IMR-90 (cell line): Measurements from ENCODE around the gene LMOD1. TPM values are rescaled to one million over a fixed set of nuclear protein-coding genes. Genes with fewer than 3 reads are reported as not detected.

ENCODE experiments used
- ATAC-seq: fragments of 200-7000 bp; cut with Tn5 transposase; 2 replicates; pipeline ENCODE4 v1.9.1; 2020; ENCODE audit warnings: low read depth, mild to moderate bottlenecking, moderate library complexity
- BruUV-seq: library from RNA; stranded (reverse); fragments of 400-500 nt; replicated peaks from 2 replicates; lab custom pipeline; 2021; lab: Mats Ljungman, UMichigan
- CTCF ChIA-PET: fragments of 300-600 bp; formaldehyde crosslinking; extraction: SDS; loops from one replicate; lab custom pipeline; 2021; ENCODE audit warnings: antibody characterized with exemption; lab: Yijun Ruan, JAX
- POLR2A ChIA-PET: fragments of 300-600 bp; sonication (Branson Sonifier 250); formaldehyde crosslinking; loops from one replicate; lab custom pipeline; 2022; ENCODE audit warnings: antibody characterized with exemption; ENCODE audit not compliant: unreplicated experiment; lab: Charles Lee
- DNase-seq: peaks from one replicate; pipeline ENCODE4 v3.0.0; 2013
- H2AFZ ChIP-seq: replicated peaks from 2 replicates; pipeline ENCODE3; 2013; ENCODE audit warnings: low read length, mild to moderate bottlenecking; ENCODE audit not compliant: poor library complexity
- H2AK5ac ChIP-seq: 2 replicates; pipeline ENCODE4 v1.6.1; 2013; ENCODE audit warnings: low read depth, low read length, inconsistent platforms
- H2AK9ac ChIP-seq: replicated peaks from 2 replicates; pipeline ENCODE3; 2013; ENCODE audit warnings: mild to moderate bottlenecking, low read depth, low read length, moderate library complexity; ENCODE audit not compliant: poor library complexity
- H2BK120ac ChIP-seq: 2 replicates; pipeline ENCODE4 v1.6.1; 2013; ENCODE audit warnings: low read depth, low read length, inconsistent platforms
- H2BK15ac ChIP-seq: 3 replicates; pipeline ENCODE4 v1.6.1; 2013; ENCODE audit warnings: low read depth, low read length, inconsistent platforms
- H2BK20ac ChIP-seq: 2 replicates; pipeline ENCODE4 v1.6.1; 2013; ENCODE audit warnings: low read depth, mild to moderate bottlenecking, inconsistent platforms, low read length, moderate library complexity
- H2BK5ac ChIP-seq: 2 replicates; pipeline ENCODE4 v1.6.1; 2013; ENCODE audit warnings: mild to moderate bottlenecking, low read depth, low read length, inconsistent platforms; ENCODE audit not compliant: poor library complexity, severe bottlenecking
- H3K14ac ChIP-seq: replicated peaks from 2 replicates; pipeline ENCODE4 v1.6.1; 2013; ENCODE audit warnings: low read depth, low read length, inconsistent platforms
- H3K18ac ChIP-seq: 2 replicates; pipeline ENCODE4 v1.6.1; 2013; ENCODE audit warnings: low read depth, low read length, control low read depth
- H3K23ac ChIP-seq: 2 replicates; pipeline ENCODE4 v1.6.1; 2013; ENCODE audit warnings: low read depth, low read length, inconsistent platforms
- H3K27ac ChIP-seq: 2 replicates; pipeline ENCODE4 v1.5.1; 2013; ENCODE audit warnings: mild to moderate bottlenecking, control low read depth, low read length; ENCODE audit not compliant: insufficient read depth
- H3K27me3 ChIP-seq: 2 replicates; pipeline ENCODE4 v1.6.1; 2013; ENCODE audit warnings: low read length; ENCODE audit not compliant: control insufficient read depth, insufficient read depth
- H3K36me3 ChIP-seq: 2 replicates; pipeline ENCODE4 v1.6.1; 2013; ENCODE audit warnings: low read length, mixed read lengths; ENCODE audit not compliant: control insufficient read depth, insufficient read depth
- H3K4ac ChIP-seq: 2 replicates; pipeline ENCODE4 v1.6.1; 2013; ENCODE audit warnings: low read depth, low read length, inconsistent platforms
- H3K4me1 ChIP-seq: 2 replicates; pipeline ENCODE4 v1.6.1; 2013; ENCODE audit warnings: low read length, mixed read lengths; ENCODE audit not compliant: control insufficient read depth, insufficient read depth
- H3K4me2 ChIP-seq: 2 replicates; pipeline ENCODE4 v1.6.1; 2013; ENCODE audit warnings: low read depth, mild to moderate bottlenecking, control low read depth, low read length, moderate library complexity
- H3K4me3 ChIP-seq: 2 replicates; pipeline ENCODE4 v1.5.1; 2013; ENCODE audit warnings: low read depth, mild to moderate bottlenecking, control low read depth, low read length, moderate library complexity; ENCODE audit not compliant: insufficient read depth
- H3K56ac ChIP-seq: 2 replicates; pipeline ENCODE4 v1.6.1; 2013; ENCODE audit warnings: low read length, inconsistent platforms; ENCODE audit not compliant: insufficient read depth; ENCODE audit errors: extremely low read depth
- H3K79me1 ChIP-seq, 2 experiments: 2 replicates each; pipeline ENCODE4 v1.6.1; 2013; ENCODE audit warnings: low read length in 2 of 2, inconsistent platforms in 1 of 2, low read depth in 1 of 2
- H3K9ac ChIP-seq: 2 replicates; pipeline ENCODE4 v1.6.1; 2013; ENCODE audit warnings: low read depth, low read length, control low read depth
- H3K9me1 ChIP-seq: 2 replicates; pipeline ENCODE4 v1.6.1; 2013; ENCODE audit warnings: low read length, inconsistent platforms; ENCODE audit not compliant: insufficient read depth
- H3K9me3 ChIP-seq: 2 replicates; pipeline ENCODE4 v1.6.1; 2013; ENCODE audit warnings: low read length; ENCODE audit not compliant: control insufficient read depth, insufficient read depth
- H4K20me1 ChIP-seq: 2 replicates; pipeline ENCODE4 v1.6.1; 2013; ENCODE audit warnings: low read length, inconsistent platforms; ENCODE audit not compliant: insufficient read depth
- H4K5ac ChIP-seq: 2 replicates; pipeline ENCODE4 v1.6.1; 2013; ENCODE audit warnings: mild to moderate bottlenecking, low read depth, low read length, control low read depth
- H4K8ac ChIP-seq, 2 experiments: 2 replicates each; pipeline ENCODE4 v1.6.1; 2013; ENCODE audit warnings: low read depth in 2 of 2, low read length in 2 of 2, control low read depth in 1 of 2, inconsistent platforms in 1 of 2
- H4K91ac ChIP-seq: 2 replicates; pipeline ENCODE4 v1.6.1; 2013; ENCODE audit warnings: low read depth, low read length, inconsistent platforms; ENCODE audit not compliant: insufficient read depth
- BHLHE40 ChIP-seq: fragments of 150-350 bp; IDR thresholded peaks from 2 replicates; pipeline ENCODE4 v1.6.1; 2016; ENCODE audit warnings: mild to moderate bottlenecking, low read depth, low read length
- CEBPB ChIP-seq: IDR thresholded peaks from 2 replicates; pipeline ENCODE4 v1.6.1; 2012; ENCODE audit warnings: low read depth, low read length, improper control_type of control experiment
- CHD1 ChIP-seq: IDR thresholded peaks from 2 replicates; pipeline ENCODE4 v1.6.1; 2012; ENCODE audit warnings: low read depth, low read length, improper control_type of control experiment
- MAZ ChIP-seq: IDR thresholded peaks from 2 replicates; pipeline ENCODE4 v1.6.1; 2012; ENCODE audit warnings: low read depth, mild to moderate bottlenecking, low read length, improper control_type of control experiment, moderate library complexity, borderline replicate concordance
- MXI1 ChIP-seq: IDR thresholded peaks from 2 replicates; pipeline ENCODE4 v1.6.1; 2012; ENCODE audit warnings: low read depth, mild to moderate bottlenecking, low read length, moderate library complexity, borderline replicate concordance
- POLR2A ChIP-seq: IDR thresholded peaks from 2 replicates; pipeline ENCODE4 v1.6.1; 2012; ENCODE audit warnings: mild to moderate bottlenecking, low read depth, low read length
- RAD21 ChIP-seq: IDR thresholded peaks from 2 replicates; pipeline ENCODE4 v1.6.1; 2012; ENCODE audit warnings: low read length, improper control_type of control experiment
- SMC3 ChIP-seq: fragments of 150-350 bp; IDR thresholded peaks from 2 replicates; pipeline ENCODE4 v1.6.1; 2016; ENCODE audit warnings: low read depth, mild to moderate bottlenecking, antibody characterized with exemption, low read length, moderate library complexity
- WGBS, 2 experiments: methylation state at CpG; one replicate each; pipeline versions ENCODE4 v1.1.5 to v1.1.7; 2013; ENCODE audit warnings: missing lambda C conversion rate in 2 of 2; ENCODE audit not compliant: insufficient read length in 1 of 2; ENCODE audit errors: extremely low coverage in 2 of 2; 5-methylcytosine and 5-hydroxymethylcytosine counted together
- dilution Hi-C: fragments of 300-500 bp; cut with HindIII; formaldehyde crosslinking; loops from one replicate; pipeline ENCODE4 v1.14.3; 2018; ENCODE audit warnings: low sequenced_read_pairs; ENCODE audit not compliant: unreplicated experiment
- in situ Hi-C: fragments of 300-500 bp; cut with MboI; formaldehyde crosslinking; loops from 3 replicates; pipeline ENCODE4 v1.14.3; 2019; ENCODE audit warnings: low sequenced_read_pairs, inconsistent platforms, mixed read lengths
- intact Hi-C: fragments of 100-400 bp; cut with micrococcal nuclease; formaldehyde crosslinking; loops from 2 replicates; pipeline ENCODE4 v1.10.0; 2022
- polyA plus RNA-seq, 3 experiments: library from polyadenylated mRNA; depleted of rRNA; stranded (reverse); fragments of >200 nt; gene quantifications; 2 replicates each; pipeline ENCODE4 v1.2.3, GENCODE V29; 2012; ENCODE audit warnings: low replicate concordance in 1 of 3
- total RNA-seq: library from RNA; depleted of rRNA; stranded (reverse); fragments of >200 nt; gene quantifications from 2 replicates; pipeline ENCODE4 v1.2.3, GENCODE V29; 2012
- TF ChIP-seq, protein P1 (sequence below): fragments of 150-350 bp; IDR thresholded peaks from 2 replicates; pipeline ENCODE4 v1.6.1; 2016; ENCODE audit warnings: low read depth, mild to moderate bottlenecking, low read length, moderate library complexity, borderline replicate concordance
- TF ChIP-seq, protein P2 (sequence below): fragments of 150-350 bp; IDR thresholded peaks from 2 replicates; pipeline ENCODE4 v1.6.1; 2017; ENCODE audit warnings: mild to moderate bottlenecking, antibody characterized with exemption, low read length, low read depth

The LMOD1 gene
- total and polyA plus RNA-seq, 2 of the 4 experiments (the other 2 are of a cell fraction): 51.7 to 53.2 TPM

DNA sequence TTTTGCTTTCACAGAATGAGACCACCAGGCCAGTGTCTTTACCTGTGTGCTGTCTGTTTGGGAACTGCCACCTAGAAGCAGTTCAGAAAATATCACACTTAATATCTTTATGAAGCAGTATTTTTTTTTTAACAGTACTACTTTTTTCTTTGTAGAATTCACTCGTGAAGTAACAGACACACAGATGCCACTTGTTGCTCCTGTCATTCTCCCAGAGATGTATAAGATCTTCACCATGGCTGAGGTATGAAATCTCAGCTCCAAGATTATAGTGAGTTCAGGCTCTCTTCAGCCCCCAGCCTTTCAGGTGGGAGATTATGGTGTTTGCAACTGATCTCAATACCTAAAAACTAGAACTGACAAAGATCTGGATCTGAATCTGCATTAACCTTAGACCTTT lies 94.4 kb downstream of the LMOD1 start:
- H3K4ac ChIP-seq: no peak overlapping the region
- no peak overlapping the region for H4K5ac ChIP-seq
- H3K56ac ChIP-seq: no peak overlapping the region
- H3K36me3 ChIP-seq: peaks cover 37% of the 10 kb centered on the region
- WGBS, 2 experiments: no CpG with 5 or more reads among the region's 1 CpG
- no peak overlapping the region for H2BK5ac ChIP-seq
- no peak for DNase-seq
- H4K91ac ChIP-seq: no peak overlapping the region
- no peak overlapping the region for H4K8ac ChIP-seq
- H2BK120ac ChIP-seq: no peak overlapping the region
- H2AFZ ChIP-seq: no peak overlapping the region
- H3K27me3 ChIP-seq: no peaks in the 10 kb centered on the region
- no peak overlapping the region for H3K4me3 ChIP-seq
- no peak for ATAC-seq
- peaks cover 4% of the 10 kb centered on the region for H3K9me1 ChIP-seq
- H3K14ac ChIP-seq: no peak overlapping the region
- no TSS peak for BruUV-seq
- in situ Hi-C loops: no loop called here
- no peak overlapping the region for H3K27ac ChIP-seq
- no peak overlapping the region for H2AK5ac ChIP-seq
- H2BK20ac ChIP-seq: no peak overlapping the region
- no peak overlapping the region for H3K4me2 ChIP-seq
- H3K4me1 ChIP-seq: no peaks in the 10 kb centered on the region; the same call in 1 of the 2 replicates
- dilution Hi-C loops: no loop called here
- no peak overlapping the region for H3K9ac ChIP-seq
- H2AK9ac ChIP-seq: no peak overlapping the region
- H3K9me3 ChIP-seq: no peaks in the 10 kb centered on the region
- ChIA-PET POLR2A (no interaction called here), CTCF (interaction anchor here (3.1 kb wide), 1 partner anchor 22 kb away, joined by 8 read pairs; the partner anchor contains the start of gene IPO9)
- intact Hi-C loops: no loop called here
- peaks cover 31 to 50% of the 10 kb centered on the region in 2 experiments for H3K79me1 ChIP-seq
- H3K23ac ChIP-seq: no peak overlapping the region
- H4K20me1 ChIP-seq: peaks cover 9% of the 10 kb centered on the region; the same call in 1 of the 2 replicates
- H2BK15ac ChIP-seq: no peak overlapping the region
- H3K18ac ChIP-seq: no peak overlapping the region
- TF ChIP-seq MAZ (no peak), SMC3 (no peak), POLR2A (no peak), CHD1 (no peak), MXI1 (no peak), CEBPB (no peak), RAD21 (no peak), BHLHE40 (no peak)
- TF ChIP-seq, protein P1, sequence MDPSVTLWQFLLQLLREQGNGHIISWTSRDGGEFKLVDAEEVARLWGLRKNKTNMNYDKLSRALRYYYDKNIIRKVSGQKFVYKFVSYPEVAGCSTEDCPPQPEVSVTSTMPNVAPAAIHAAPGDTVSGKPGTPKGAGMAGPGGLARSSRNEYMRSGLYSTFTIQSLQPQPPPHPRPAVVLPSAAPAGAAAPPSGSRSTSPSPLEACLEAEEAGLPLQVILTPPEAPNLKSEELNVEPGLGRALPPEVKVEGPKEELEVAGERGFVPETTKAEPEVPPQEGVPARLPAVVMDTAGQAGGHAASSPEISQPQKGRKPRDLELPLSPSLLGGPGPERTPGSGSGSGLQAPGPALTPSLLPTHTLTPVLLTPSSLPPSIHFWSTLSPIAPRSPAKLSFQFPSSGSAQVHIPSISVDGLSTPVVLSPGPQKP: no peak
- TF ChIP-seq, protein P2, sequence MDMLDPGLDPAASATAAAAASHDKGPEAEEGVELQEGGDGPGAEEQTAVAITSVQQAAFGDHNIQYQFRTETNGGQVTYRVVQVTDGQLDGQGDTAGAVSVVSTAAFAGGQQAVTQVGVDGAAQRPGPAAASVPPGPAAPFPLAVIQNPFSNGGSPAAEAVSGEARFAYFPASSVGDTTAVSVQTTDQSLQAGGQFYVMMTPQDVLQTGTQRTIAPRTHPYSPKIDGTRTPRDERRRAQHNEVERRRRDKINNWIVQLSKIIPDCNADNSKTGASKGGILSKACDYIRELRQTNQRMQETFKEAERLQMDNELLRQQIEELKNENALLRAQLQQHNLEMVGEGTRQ: no peak
